ENCODE data around the gene UEVLD.

DNA sequence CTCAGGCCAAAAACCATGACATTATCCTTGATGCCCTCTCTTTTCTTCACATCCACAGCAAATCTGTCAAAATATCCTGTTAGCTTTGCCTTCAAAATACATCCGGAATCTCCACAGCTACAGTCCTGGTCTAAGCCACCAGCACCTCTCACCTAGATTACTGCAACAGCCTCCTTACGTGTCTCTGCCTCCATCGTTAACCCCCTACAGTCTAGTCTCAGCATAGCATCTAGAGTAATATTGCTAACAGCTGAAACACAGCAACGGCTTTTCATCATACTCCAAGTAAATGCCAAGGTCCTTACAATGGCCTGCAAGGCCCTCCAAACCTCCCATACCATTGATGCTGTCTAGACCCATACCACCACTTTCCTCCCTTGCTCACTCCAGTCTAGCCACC is 66.1 kb downstream of the UEVLD start:
- no peak for TF ChIP-seq POLR2AphosphoS5 (IDR thresholded peaks at IDR 0.05; ENCODE audit: borderline replicate concordance, low read depth, low read length)
- TF ChIP-seq EZH2 (IDR thresholded peaks at IDR 0.05): no peak
- TF ChIP-seq FOXP2 (optimal IDR thresholded peaks at IDR 0.05; ENCODE audit: control extremely low read depth, extremely low read length, insufficient read depth): no peak

Measured in SK-N-MC (cell line).